Kidney (tissue), 14 donors: ENCODE data around the gene RABL6. TPM values are rescaled to one million over a fixed set of nuclear protein-coding genes. Genes with fewer than 3 reads are reported as not detected.
"Not testable (repeated sequence)": the region's sequence is repeated elsewhere in the genome, so short reads cannot be mapped to it uniquely, and the experiment has no call there.

Experiments used
- DNase-seq, 5 donors: peaks; one replicate each; pipeline ENCODE4 v3.0.0-alpha.2; 2013 to 2020
- FAIRE-seq: peaks from 2 replicates; lab custom pipeline; 2012; peaks lifted over from hg19 to GRCh38; lab: Jason Lieb, UNC
- H3K27ac ChIP-seq, 2 donors: one replicate each; pipeline ENCODE4 v1.7.0; 2013; ENCODE audit warnings: low read depth in 2 of 2, low read length in 2 of 2, inconsistent platforms in 1 of 2
- H3K27me3 ChIP-seq: one replicate; pipeline ENCODE4 v1.7.1; 2013; ENCODE audit warnings: low read length, inconsistent platforms; ENCODE audit not compliant: control insufficient read depth, insufficient read depth
- H3K36me3 ChIP-seq, 3 donors: one replicate each; pipeline versions ENCODE4 v1.7.0 to v1.7.1; 2013; ENCODE audit warnings: low read length in 3 of 3, control low read depth in 1 of 3, inconsistent platforms in 1 of 3; ENCODE audit not compliant: insufficient read depth in 3 of 3, control insufficient read depth in 2 of 3
- H3K4me1 ChIP-seq, 3 donors: one replicate each; pipeline versions ENCODE4 v1.7.0 to v1.7.1; 2013; ENCODE audit warnings: low read length in 3 of 3, inconsistent platforms in 1 of 3, low read depth in 1 of 3; ENCODE audit not compliant: control insufficient read depth in 2 of 3, insufficient read depth in 2 of 3
- H3K4me3 ChIP-seq, 3 donors: one replicate each; pipeline versions ENCODE4 v1.7.0 to v1.8.1; 2013; ENCODE audit warnings: low read length in 3 of 3, control low read depth in 1 of 3, inconsistent platforms in 1 of 3
- H3K9ac ChIP-seq, 3 donors: one replicate each; pipeline versions ENCODE4 v1.7.0 to v1.7.1; 2013; ENCODE audit warnings: low read length in 3 of 3, control low read depth in 1 of 3, inconsistent platforms in 1 of 3
- H3K9me3 ChIP-seq, 3 donors: one replicate each; pipeline versions ENCODE4 v1.7.0 to v1.7.1; 2013; ENCODE audit warnings: low read length in 3 of 3, control low read depth in 1 of 3, inconsistent platforms in 1 of 3; ENCODE audit not compliant: control insufficient read depth in 2 of 3, insufficient read depth in 1 of 3
- intact Hi-C: fragments of 100-400 bp; cut with DNase I; formaldehyde crosslinking; loops from one replicate; pipeline ENCODE4 v1.11.1; 2022
- polyA plus RNA-seq: library from polyadenylated mRNA; stranded (reverse); fragments of 350-450 nt; fragmentation: Illumina TruSeq; extraction: RNeasy Lipid Tissue Mini Kit (QIAGEN cat#74804); gene quantifications from one replicate; pipeline ENCODE4 v1.2.3, GENCODE V29; 2014; ENCODE audit warnings: low read depth, low replicate concordance; ENCODE audit not compliant: insufficient read depth
- total RNA-seq: library from RNA; stranded (reverse); fragmentation: NEBNext Ultra II Directional; extraction: Animal tissue kit (Norgen Biotek cat#: 25700); gene quantifications from one replicate; pipeline ENCODE4 v1.2.1, GENCODE V29; 2021
- TF ChIP-seq, protein P1 (sequence below): IDR thresholded peaks from 3 replicates; pipeline ENCODE4 v1.5.1; 2012; ENCODE audit warnings: mild to moderate bottlenecking, moderate library complexity, borderline replicate concordance; ENCODE audit not compliant: insufficient read depth; ENCODE audit errors: extremely low read depth
- donor health status: control.
- donor health status: control.
- donor health status: control.
- donor health status: control.
- donor health status: control.
- donor health status: DM: yes; HTN: yes; CAD: no.
- donor health status: Normal renal cell carcinoma (clear cell type).

RABL6 gene
- total and polyA plus RNA-seq, 2 donors from 2014 or later, result 60.4 to 70.3 TPM

DNA sequence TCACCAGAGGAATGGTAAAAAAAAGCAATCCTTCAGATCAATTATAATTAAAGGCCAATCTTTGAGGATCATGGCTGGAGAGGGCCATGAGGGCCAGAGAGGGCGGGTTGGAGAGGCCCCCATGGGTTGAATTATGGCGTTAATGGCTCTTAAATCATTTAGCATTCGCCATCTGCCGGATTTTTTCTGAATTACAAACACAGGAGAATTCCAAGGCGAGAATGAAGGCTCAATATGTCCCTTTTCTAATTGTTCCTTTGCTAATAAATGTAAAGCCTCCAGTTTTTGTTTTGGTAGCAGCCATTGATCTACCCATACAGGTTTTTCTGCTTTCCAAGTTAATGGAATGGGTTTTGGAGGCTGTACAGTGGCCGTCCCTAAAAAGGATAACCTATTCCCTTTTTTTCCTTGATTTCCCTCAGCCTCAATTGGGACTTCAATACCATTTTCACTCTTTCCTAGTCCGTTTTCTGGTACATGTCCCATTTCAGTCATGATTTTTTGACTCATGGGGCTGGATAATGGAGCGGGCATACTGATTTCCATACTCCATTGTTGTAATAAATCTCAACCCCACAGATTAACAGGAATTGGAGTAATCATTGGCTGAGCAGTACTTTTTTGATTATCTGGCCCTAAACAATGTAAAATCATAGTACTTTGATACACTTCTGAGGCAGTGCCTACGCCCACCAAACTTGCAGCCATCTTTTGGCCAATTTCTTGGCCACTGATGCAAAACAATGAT is 23.3 kb upstream of the RABL6 start:
- DNase-seq (no peak), FAIRE-seq (no peak)
- Histone ChIP-seq H3K9me3 (no peaks in the 10 kb centered on the region), H3K4me3 (no peak overlapping the region), H3K27ac (no peak overlapping the region), H3K27me3 (no peaks in the 10 kb centered on the region), H3K36me3 (no peaks in the 10 kb centered on the region), H3K9ac (no peak overlapping the region), H3K4me1 (no peaks in the 10 kb centered on the region)
- TF ChIP-seq, protein P1, sequence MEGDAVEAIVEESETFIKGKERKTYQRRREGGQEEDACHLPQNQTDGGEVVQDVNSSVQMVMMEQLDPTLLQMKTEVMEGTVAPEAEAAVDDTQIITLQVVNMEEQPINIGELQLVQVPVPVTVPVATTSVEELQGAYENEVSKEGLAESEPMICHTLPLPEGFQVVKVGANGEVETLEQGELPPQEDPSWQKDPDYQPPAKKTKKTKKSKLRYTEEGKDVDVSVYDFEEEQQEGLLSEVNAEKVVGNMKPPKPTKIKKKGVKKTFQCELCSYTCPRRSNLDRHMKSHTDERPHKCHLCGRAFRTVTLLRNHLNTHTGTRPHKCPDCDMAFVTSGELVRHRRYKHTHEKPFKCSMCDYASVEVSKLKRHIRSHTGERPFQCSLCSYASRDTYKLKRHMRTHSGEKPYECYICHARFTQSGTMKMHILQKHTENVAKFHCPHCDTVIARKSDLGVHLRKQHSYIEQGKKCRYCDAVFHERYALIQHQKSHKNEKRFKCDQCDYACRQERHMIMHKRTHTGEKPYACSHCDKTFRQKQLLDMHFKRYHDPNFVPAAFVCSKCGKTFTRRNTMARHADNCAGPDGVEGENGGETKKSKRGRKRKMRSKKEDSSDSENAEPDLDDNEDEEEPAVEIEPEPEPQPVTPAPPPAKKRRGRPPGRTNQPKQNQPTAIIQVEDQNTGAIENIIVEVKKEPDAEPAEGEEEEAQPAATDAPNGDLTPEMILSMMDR, result peak; percentile 21
- intact Hi-C loops, result loop anchor here (10.0 kb wide), 1 partner anchor 250 kb away; the partner anchor contains the start of gene FUT7

GRCh38 chr9:136784997-136785361 is 22.8 kb upstream of the RABL6 start:
- Histone ChIP-seq H3K27ac (no peak overlapping the region), H3K4me3 (no peak overlapping the region), H3K9ac (no peak overlapping the region), H3K4me1 (no peaks in the 10 kb centered on the region), H3K27me3 (no peaks in the 10 kb centered on the region), H3K36me3 (no peaks in the 10 kb centered on the region), H3K9me3 (no peaks in the 10 kb centered on the region)
- peak in 1 of 5 donors; percentile 31 for DNase-seq
- no peak for FAIRE-seq
- intact Hi-C loops, result loop anchor here (10.0 kb wide), 1 partner anchor 250 kb away; the partner anchor contains the start of gene FUT7
- TF ChIP-seq, protein P1, result no peak

GRCh38 chr9:136785565-136786355 is 22.0 kb upstream of the RABL6 start:
- not testable (repeated sequence) for H3K9ac ChIP-seq, H3K4me3 ChIP-seq, FAIRE-seq, H3K27ac ChIP-seq, H3K36me3 ChIP-seq, H3K27me3 ChIP-seq, H3K9me3 ChIP-seq, H3K4me1 ChIP-seq
- peak in 1 of 5 donors; percentile 46 for DNase-seq
- intact Hi-C loops, result loop anchor here (10.0 kb wide), 1 partner anchor 249 kb away; the partner anchor contains the start of gene FUT7

GRCh38 chr9:136786451-136786850 is 21.3 kb upstream of the RABL6 start:
- TF ChIP-seq, protein P1, result no peak
- no peak overlapping the region for H3K27ac ChIP-seq
- no peaks in the 10 kb centered on the region for H3K9me3 ChIP-seq
- intact Hi-C loops, result loop anchor here (10.0 kb wide), 1 partner anchor 248 kb away; the partner anchor contains the start of gene FUT7
- H3K9ac ChIP-seq, result no peak overlapping the region
- FAIRE-seq, result no peak
- no peaks in the 10 kb centered on the region for H3K27me3 ChIP-seq
- no peaks in the 10 kb centered on the region for H3K36me3 ChIP-seq
- H3K4me1 ChIP-seq, result peaks cover 3 to 6% (median 5%) of the 10 kb centered on the region in 3 donors
- no peak overlapping the region for H3K4me3 ChIP-seq
- peak in 1 of 5 donors; percentile 32 for DNase-seq

GRCh38 chr9:136786983-136787382 is 20.8 kb upstream of the RABL6 start:
- not testable (repeated sequence) for FAIRE-seq, H3K9me3 ChIP-seq, DNase-seq, H3K36me3 ChIP-seq, H3K4me1 ChIP-seq, H3K27me3 ChIP-seq, H3K9ac ChIP-seq, H3K4me3 ChIP-seq, H3K27ac ChIP-seq
- intact Hi-C loops, result loop anchor here (10.0 kb wide), 1 partner anchor 248 kb away; the partner anchor contains the start of gene FUT7
